ENCODE measurements around the gene BDH1.
"Not testable (repeated sequence)": the region's sequence is repeated elsewhere in the genome, so short reads cannot be mapped to it uniquely, and the experiment has no call there.

The BDH1 gene

DNA sequence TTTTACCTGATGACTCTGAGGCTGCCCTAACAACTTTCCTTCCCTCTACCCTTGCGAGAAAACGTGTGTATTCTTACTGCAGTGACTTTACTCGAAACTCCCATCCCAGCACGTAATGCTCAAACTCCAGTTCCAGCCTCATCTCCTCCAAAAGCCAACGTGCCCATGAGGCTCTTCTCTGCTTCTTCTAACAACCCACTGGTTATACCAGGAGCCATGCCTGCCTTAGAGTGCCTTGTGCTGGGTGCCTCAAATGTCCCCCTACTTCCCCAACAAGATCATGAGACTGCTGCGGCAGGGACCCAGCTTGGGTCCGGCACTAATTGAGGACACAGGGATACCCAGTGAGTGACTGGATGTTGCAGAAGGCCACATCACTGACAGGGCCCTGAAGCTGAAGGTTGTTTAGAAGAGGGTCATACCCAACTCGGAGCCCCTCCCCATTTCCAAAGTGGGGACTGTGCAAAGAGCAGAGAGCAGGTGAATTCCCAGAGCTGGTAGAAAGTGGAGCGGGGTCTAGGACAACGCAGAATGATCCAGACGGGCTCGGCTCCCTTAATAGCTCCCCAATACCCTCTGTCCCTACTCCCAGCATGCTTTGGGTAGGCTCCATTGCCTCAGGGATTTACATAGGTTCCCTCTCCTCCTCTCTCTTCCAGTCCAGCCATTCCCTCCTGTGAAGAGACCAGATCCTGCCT, 71.4 kb downstream of the BDH1 start:
- no peak for DNase-seq

DNA sequence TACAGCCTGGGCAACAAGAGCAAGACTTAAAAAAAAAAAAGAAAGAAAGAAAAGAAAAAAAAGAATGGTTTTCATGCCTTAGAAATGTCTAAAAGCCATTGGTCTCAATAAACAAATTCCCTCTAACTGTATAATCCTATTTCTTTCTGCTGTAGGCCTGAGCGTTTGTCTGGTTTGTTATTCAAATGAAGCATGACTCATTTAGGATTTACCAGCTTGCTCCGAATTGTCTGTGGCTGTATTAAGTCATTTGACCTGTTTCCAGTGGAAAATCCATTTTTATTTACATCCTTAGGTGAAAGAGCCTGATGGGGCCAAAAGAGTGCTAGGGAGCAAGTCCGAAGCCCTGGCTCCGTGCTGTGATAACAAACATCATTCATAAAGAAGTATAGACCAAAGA, 73.8 kb downstream of the BDH1 start:
- DNase-seq: no peak

DNA sequence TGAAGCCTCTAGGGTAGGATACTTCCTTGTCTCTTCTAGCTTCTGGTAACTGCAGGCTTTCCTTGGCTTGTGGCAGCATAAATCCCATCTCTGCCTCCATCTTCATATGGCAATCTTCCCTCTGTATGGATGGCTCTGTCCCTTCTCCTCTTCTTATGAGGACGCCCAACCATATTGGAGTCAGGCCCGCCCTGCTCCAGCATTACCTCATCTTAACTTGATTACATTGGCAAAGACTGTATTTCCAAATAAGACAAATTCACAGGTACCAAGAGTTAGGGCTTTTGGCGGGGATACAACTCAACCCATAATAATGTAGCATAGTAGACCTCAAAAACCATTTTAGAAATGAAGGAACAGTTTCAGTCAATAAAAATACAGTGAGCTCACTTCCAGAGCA, 75.4 kb downstream of the BDH1 start:
- no peak for DNase-seq

DNA sequence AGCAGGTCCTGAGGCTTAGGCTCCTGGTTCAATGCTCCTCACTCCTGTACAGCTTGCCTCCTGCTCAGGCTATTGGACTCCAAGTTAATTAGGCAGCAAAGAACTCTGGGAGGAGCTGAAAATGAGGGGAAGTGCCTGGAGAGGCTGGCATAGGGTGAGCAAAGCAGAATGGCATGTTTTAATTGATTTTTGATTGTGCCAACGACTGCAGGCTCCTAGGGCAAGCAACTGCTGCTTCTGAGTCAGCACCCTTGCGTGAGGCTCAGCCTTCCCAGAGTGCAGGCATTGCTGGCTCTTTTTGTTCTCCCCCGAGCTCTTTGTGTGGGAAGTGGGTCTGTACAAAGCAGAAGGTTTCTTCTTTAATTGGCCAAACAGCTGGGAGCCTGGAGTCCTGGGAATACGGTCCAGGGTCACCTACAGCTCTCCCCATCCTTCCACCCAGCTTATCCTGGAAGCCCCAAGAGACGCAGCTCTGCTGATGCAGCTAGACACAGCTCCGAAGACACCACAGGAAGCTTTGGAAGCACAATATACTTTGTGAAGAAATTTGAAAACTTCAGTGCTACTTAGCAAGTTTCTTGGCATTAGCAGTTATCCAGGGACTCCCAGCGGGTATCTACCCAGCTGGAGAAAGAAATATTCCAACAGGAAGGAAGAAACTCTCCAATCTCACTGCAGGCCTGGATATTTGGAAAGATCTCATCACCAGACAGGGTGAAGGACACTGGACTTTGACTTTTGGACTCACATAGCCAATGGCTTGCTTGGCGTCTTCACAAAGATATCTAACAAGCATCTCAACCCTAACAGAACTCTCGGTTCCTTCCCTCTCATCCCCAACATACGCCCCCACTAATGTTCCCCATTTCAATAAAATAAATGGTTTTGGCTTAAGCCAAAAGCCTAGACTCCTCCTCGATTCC, 76.8 kb downstream of the BDH1 start:
- no peak for DNase-seq

DNA sequence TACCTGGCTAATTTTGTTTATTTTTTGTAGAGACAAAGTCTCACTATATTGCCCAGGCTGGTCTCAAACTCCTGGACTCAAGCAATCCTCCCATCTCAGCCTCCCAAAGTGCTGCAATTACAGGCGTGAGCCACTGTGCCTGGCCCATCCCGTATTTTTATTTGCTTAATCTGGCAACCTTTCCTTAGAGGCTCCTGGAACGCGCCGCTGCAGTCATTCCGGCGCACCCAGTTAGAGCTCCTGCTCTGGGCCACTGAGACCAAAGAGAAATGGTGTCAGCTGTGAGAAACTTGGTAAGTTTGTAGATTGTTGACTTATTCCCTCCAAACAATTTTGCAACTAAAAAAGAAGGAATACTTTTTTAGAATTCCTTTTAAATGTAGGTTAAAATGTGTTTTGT, 78.0 kb downstream of the BDH1 start:
- not testable (repeated sequence) for DNase-seq

DNA sequence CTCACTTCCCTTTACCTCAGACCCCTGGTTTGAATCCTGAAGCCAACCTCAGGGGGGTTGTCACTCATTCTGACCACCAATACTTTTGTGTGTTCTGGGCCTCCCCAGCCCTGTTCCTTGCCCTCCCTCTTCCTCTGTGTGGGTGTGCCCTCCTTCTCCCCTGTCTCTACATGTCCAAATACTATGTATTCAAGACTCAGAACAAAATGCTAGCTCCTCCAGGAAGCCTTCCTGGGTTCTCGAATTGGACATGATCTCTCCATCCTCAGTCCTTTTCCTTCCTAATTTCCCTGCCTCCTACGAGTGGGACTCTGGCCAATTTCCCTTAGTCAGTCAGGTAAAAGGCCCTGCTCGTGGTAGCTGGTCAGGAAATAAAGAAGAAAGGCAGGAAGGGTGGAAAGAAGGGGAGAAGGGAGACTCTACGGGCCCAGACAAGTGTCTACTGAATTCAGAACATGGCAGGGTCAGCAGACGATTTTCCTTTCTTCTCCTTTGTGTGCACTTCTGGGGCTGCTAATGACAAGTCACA, 79.7 kb downstream of the BDH1 start:
- no peak for DNase-seq

DNA sequence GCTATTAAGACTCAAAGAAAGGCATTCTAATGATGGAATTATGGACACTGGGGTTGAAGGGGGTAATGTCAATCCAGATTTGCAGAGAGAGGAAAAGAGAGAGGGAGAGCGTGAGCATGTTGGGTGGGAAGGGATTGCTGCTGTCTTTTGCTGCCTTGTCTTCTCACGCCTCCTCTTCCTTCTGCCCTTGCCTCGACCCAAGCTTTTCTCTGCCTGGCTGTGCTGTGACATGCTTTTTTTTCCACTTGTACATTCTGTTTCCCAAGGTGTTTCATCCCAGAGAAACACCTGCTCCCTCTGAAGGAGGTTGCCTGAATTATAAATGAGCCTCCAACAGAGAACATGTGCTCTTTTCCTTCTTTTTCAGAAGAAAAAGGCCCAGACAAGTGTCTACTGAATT, 80.3 kb downstream of the BDH1 start:
- DNase-seq: no peak

DNA sequence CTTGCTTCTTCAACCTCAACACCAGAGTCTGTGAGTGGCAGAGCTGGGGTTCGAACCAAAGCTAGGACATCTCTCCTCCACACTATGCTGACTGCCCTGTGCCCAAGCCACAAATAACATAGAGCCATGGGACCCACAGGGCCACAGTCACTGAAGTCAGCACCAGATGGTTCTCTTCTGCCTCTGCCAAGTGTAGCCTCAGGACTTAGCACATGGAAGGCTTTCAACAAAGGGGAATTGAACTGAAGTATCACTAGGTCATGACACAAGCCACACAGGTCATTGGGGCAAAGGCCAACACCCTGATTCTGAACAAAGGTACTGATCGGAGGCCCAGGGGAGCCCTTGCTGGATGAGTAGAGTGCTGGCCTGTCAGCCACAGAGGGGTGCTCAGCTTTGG, 83.6 kb downstream of the BDH1 start:
- no peak for DNase-seq

DNA sequence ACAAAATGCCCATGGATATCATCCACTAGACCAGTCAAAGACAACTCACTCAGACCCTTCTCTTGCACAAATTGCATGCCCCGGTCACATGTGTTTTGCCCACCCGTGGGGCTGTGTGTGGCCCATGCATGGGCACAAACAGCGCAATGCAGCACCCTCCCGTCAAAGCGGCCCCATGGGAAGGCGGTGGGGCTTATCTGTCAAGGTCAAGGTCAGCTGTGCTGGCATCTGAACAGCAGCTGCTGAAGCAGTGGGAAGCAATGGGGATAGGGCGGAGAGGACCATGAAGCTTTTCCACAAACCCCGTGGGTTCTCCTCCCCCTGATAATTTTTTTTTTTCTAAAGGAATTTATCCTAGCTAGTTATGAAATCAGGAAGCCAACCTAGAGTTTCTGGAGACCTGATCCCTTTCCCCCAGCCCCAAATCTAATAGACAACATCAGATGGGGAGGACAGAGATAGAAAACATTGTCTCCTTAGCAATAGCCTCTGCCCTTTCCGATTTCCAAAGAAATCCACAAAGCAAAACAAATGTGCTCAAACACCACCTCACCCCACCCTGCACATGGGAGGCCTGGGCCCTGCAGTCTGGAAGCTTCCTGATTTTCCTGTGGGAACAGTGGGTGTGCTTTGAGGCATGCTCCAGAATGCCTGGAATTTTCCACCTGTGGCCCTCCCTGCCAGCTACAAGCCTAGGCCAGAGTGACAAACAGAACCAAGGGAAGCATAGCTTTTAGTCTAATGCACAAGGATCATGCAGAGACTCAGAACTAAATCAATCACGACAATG, 84.4 kb downstream of the BDH1 start:
- DNase-seq: no peak

DNA sequence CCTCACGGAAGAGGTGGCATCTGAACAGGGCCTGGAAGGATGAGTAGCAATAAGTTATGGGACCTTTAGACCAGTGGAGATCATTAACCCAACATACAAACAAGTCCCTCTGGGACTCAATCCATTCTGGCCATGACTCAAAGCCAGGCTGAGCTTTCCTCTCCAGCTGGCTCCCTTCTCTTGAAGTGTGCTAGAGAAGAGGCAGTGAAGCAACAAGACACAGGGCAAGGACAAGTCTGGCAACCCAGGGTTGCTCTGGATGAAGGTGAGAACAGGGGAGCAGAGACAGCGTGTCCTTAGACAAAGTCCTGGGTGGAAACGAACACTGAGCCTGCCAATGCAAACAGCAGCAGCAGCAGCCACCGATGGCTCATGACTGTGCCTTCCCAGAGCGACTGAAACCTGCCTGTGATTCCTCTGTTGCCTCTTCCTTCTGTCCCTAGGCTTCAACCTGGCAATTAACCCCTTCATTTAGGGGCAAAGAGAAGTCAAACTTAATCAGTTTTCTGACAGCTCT, 86.8 kb downstream of the BDH1 start:
- no peak for DNase-seq

DNA sequence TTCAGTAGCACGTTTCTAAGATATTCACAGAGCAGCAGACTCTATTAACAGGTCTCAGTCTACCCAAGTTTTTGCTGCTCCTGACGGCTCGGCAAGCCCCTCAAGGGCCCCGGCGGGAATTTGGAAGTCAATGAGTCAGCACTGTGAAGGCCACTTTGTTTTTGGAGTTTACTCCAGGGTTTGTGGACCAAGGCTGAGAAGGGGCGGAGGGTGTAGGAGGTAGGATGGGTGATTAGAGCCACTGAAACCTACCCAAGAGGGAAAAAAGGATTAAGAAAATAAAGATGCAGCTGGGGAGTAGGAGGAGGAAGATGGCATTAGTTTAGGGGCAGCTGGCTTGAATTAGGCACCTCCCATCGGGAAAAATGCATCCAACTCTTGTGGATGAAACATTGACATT, 87.6 kb downstream of the BDH1 start:
- DNase-seq: no peak

DNA sequence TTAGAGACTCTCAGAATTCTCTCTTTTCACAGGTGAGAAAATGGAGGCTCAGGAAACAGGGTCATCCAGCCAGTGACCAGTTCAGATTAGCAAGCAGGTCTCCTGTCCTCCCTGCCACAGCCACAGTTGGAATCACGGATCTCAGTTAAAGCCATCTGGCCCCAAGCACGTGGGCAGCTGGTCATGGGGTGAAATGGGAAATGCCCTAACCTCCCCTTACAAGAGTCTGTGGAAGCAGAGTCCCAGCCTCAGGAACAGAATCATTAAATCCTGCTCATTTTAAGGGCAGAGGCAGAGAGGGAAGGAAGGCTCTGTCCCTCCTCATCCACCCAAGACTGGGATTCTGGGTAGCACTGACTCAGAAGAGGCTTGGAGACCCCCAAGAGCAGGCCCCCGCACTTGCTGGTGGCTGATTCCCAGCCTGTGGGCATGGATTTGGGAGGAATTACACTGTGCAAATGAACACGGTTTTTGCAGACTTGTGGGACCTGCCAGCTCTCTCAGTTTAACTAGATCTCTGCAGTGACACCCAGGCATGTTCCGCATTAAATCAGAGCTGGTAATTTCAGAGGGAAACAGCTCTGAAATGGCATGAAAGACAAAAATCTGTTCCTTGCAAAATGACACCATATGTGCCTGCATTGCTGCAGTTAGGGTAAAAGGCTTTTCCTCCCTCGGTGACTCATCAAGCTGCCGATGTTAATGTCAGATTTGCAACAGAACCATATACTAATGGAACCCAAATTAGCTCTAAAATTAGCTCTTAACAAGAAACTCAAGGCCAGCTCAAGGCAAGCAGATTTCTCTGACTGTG, 89.0 kb downstream of the BDH1 start:
- DNase-seq: no peak

DNA sequence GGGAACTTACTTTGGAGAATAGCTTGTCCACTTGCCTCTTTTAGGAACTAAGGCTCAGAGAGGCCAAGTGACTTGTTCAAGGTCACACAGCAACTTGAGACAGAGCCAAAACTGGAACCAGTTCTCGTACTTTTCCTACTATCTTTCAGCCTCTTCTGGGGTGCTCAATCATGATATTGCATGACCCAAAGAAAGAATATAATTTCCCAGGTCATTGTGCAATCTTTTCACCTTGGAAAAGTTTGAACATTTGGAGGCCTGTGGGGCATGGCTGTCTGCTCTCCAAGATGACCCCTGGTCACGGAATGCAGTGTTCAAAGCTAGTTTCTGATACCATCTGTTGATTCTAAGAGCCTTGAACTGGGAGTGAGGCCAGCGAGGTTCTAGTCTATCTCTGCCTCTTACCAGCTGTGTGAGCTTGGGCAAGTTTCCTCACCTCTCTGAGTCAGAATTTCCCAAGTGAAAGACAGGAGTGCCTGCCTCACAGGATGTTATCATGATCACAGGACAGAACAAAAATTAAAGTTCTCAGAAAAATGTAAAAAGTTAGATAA, 89.7 kb downstream of the BDH1 start:
- no peak for DNase-seq

DNA sequence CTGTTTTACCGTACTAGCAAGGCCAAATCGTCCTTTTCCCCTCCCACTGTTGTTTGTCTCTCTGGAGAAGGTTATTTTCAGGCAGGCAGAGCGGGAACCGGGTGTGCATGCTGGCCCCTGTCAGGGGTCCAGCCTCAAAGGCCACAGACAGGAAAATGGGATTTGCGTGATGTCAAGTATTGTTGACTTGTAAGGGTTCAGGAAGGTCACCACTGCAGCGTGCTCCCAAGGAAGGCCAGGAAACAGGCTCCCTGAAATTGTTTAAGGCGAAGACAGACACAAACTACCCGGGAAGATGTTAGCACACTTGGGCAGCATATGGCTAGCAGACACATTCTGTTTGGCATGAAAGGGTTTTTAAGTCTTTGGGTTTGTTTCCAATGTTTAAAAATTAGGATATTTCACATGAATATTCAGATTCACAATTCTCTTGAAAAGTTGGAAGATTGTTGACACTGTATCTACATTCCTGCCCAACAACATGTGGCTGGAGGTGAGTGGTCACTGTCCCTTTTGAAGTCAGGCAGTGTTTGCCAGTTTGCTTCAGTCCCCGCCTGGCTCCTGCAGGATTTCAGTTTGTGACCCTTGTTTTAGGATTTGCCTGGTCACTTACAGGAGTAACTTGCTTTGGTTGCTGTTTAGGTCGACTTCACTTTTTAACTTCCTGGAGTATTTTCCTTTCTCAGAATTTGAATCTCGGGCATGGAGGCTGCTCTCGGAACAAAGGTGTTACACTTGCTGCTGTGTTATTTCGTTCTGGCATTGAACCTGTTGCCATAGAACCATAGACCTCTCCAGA, 90.4 kb downstream of the BDH1 start:
- DNase-seq: no peak

DNA sequence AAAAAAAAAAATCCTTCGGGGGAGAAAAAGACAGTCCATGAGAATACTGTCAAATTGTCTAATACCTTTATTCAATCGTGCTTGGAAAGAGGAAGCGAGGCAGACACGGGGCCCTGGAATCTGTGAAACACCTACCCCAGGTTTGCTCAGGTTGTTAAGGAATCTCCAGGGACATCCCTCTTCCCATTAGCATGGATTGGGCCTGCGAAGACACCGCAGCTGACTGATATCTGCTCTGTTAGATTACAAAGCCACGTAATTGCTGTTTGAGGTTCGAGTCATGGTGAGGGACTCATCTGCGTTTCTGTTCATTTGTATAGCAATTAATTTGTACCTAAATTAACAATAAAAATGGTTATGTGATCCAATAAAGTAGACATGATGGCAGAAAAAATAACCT, 91.0 kb downstream of the BDH1 start:
- no peak for DNase-seq

DNA sequence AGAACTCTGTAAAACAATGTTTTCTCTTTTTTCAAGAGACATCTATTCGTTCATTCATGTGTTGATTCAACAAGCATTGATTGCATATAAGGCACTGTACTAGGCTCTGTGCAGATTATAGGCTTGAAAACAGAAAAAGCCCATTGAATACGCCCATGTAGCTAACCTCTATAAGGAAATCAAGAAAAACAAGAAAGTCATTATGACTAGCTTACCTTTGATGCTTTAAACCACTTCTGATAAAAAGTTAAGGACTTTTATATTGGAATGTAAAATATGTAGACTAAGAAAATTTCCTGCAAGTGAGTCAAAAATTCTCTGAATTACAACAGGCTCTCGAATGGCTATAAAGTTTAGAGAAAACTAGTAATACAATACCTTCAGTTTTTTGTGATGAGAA, 92.5 kb downstream of the BDH1 start:
- DNase-seq: no peak

DNA sequence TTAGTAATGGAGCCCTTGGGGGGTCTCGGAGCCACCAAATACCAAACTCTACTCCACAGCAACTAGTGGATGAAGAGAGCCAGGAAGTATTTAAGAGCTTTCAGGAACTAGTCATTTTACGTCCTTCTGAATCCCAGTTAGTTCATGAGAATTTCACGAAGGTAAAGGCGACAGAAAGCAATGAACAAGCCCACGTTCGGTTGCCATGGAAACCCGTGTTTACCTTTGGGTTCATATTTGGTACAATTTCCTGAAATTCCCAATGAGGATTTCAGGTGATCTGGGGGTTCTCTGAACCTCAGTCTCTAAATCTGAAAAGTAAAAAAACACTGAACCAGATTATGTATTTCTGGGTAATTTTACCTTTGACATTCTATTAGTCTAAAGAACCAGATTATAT, 93.0 kb downstream of the BDH1 start:
- no peak for DNase-seq

DNA sequence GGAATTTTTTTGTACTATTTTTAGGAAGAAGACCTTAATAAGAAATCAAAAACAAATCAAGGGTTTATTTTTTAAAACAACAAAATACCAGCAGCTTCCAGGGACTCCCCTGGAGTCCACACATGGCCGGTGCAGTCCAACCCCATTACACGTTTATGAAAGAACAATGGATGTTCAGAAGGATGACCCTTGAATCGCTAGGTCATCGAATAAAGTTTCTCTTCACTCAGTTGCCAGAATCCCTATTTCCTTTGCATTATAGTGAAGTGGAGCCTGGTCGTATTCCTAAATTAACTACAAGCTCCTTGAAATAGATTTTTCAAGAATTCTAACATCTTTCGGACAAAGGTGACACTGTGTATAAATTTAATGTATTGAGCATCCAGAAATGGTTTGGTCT, 95.1 kb downstream of the BDH1 start:
- no peak for DNase-seq

DNA sequence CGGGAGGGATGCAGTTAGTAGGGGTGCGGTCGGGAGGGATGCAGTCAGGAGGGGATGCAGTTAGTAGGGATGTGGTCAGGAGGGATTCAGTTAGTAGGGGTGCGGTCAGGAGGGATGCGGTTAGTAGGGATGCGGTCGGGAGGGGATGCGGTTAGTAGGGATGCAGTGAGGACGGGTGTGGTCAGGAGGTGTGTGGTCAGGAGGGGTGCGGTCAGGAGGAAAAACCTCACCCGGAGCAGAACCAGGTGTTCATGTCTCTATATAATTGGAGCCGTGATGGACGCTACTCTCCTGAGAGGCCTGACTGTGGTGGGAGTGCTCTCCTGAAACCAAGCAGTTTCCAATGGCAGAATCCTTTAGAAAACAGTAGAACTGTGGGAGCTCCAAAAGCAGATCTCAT, 95.8 kb downstream of the BDH1 start:
- DNase-seq: no peak

All from NCI-H345 (cell line).